Measurements from ENCODE around the gene SKIDA1.
"Not testable (repeated sequence)": the region's sequence is repeated elsewhere in the genome, so short reads cannot be mapped to it uniquely, and the experiment has no call there.

Gene SKIDA1

DNA sequence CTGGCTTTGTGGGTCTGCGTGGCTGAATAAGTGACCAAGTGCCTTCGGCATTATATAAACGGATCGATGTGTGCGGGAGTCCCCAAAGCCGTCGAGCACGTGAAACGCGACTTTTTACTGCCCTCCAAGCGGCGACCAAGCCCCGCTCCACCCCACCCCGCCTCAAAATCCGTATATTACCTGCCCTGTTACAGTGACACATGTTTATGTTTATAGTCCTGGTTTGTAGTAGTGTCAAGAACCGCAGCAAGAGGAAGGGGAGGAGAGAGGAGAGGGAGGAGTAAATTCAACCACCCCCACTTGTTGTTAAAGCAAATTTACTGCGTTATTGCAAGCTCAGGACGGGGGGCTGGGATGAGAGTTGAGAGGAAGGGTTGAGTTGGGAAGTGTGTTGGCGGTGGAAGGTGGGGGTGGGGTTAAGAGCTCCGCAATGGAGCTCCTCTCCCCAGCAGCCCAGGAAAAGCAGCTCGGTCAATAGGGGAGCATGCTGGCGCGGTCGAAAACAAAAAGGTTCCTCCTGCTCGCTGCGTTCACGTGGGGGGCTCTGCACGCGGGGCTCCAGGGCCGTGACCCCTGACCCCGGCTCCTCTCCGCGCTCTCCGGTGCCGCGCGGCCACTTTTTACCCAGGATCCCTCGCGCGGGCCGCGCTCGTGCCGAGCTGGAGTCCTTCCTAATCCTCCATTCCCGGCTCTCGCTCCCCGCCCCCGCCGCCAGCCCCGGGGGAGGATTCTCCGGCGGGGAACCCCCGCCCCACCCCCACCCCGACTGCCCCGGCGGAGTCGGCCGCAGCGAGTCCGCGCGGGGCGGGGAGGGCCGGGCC is at the start of gene SKIDA1:
Gene SKIDA1 (minus strand): TSS at position 316 of the 821 bp plus-strand sequence. CDS start 7,860 bp downstream, outside the sequence.
- DNase-seq = peak; percentile 96

DNA sequence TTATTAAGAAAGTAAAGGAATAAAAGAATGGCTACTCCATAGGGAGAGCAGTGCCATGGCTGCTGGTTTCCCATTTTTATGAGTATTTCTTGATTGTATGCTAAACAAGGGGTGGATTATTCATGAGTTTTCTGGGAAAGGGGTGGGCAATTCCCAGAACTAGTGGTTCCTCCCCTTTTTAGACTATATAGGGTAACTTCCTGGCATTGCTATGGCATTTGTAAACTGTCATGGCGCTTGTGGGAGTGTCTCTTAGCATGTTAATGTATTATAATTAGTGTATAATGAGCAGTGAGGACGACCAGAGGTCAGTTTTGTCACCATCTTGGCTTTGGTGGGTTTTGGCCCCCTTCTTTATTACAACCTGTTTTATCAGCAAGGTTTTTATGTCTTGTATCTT is 49.0 kb upstream of the SKIDA1 start:
- DNase-seq = not testable (repeated sequence)

DNA sequence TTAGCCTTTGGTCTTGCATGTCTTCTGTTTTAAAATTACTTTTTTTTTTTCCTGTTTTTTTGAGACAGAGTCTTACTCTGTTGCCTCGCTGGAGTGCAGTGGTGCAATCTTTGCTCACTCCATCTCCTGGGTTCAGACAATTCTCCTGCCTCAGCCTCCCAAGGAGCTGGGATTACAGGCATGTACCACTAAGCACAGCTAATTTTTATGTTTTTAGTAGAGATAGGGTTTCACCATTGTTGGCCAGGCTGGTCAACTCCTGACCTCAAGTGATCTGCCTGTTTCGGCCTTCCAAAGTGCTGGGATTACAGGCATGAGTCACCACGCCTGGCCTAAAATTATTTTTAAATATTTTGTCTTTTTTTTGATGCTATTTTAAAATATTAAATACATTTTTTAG is 47.1 kb upstream of the SKIDA1 start:
- DNase-seq = peak; percentile 6

DNA sequence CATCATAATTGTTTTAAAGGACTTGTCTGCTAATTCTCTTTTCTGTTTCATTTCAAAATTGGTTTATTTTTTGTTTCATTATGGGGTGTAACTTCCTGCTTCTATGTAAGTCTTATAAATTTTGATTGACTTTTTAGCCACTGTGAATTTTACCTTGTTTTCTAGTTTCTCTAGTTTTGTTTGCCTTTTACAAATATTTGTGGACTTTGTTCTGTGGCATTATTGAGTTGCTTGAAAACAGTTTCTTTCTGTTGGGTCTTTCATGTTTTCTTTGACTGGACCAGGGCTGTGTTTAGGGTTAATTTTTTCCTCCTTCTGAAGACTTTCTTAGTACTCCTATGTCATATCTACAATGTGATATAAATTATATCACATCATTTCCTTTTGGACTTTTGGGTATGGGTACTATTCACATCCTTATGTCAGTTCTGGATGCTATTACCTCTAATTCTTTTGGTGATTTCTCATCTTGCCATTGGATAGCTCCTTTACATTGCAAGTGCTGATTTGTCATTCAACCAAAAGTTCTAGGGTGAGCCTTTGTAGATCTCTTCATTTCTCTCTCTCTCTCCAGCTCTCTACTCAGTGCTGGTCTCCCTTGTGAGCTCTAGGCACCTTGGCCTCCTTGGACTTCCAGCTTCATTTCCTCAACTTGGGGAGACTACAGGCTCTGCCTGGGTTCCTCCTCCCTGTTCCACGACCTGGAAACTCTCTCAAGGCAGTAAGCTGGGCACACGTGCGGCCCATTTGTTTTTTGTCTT is 45.5 kb upstream of the SKIDA1 start:
- no peak for DNase-seq

DNA sequence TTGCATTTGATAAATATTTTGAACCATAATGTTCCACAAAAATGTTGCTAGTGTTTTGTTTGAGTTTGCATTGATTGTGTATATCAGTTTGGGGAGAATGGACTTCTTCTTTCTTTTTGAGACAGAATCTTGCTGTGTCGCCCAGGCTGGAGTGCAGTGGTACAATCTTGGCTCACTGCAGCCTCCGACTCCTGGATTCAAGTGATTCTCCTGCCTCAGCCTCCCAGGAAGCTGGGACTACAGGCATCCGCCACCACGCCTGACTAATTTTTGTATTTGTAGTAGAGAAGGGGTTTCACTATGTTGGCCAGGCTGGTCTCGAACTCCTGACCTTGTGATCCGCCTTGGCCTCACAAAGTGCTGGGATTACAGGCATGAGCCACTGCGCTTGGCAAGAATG is 33.5 kb upstream of the SKIDA1 start:
- DNase-seq = not testable (repeated sequence)

DNA sequence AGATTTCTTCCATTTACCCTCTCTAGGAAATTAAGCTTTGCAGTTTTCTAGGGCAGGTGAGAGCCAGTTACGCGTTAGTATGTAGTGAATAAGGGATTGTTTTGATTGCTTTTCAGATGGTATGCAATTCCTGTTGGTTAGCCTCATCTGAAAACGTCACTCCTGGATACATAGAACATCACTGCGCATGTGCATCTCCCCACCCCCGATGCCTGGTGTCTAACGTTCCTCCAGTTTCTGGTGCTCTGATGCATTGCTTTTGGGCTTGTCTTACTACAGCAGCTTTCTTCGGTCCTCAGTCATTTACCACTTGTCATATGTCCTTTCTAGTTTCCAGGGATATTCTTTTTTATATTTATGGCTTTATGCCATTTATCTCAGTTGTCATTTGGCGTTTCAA is 31.0 kb upstream of the SKIDA1 start:
- no peak for DNase-seq

DNA sequence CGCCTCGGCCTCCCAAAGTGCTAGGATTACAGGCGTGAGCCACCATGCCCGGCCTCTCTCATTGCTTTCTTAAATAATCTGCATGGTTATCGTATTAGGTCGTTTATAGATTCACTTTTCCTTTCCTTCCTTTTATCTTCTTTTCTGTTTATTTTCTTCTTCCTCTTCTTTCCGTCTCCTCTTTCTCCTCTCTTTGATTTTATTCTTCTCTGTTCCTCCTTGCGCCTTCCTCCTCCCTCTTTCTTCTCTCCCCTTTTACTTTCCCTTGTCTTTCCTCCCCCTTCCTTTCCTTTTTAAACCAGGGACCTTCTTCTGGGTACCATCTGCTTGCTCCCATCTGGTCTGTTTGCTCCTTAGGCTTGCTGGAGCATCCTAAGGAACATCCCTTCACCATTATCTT is 27.2 kb upstream of the SKIDA1 start:
- DNase-seq = no peak

DNA sequence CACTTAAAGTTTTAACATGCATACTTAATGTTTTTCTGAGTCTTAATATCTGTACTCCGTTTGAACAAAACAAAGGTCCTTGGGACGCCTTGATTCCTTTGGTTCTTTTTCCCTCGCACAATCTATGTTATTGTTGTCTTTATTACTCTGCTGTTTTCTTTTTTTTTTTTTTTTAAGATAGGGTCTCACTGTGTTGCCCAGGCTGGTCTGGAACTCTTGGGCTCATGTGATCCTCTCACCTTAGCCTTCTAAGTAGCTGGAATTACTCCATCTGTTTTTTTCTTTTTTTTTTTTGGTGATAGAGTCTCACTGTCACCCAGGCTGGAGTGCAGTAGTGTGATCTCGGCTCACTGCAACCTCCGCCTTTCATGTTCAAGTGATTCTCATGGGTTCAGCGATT is 21.8 kb upstream of the SKIDA1 start:
- DNase-seq = no peak

DNA sequence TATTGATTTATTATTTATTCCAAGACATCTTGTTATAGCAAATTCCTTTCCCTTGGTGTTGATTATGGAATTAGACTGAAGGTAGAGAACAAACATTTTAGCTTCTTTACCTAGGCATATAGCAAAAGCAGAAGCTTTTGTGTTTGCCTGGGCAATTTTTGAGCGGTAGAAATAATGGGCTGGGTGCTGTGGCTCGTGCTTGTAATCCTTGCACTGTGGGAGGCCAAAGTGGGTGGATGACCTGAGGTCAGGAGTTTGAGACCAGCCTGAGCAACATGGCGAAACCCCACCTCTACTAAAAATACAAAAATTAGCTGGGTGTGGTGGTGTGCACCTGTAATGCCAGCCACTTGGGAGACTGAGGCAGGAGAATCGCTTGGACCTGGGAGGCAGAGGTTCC is 15.2 kb upstream of the SKIDA1 start:
- DNase-seq = not testable (repeated sequence)

DNA sequence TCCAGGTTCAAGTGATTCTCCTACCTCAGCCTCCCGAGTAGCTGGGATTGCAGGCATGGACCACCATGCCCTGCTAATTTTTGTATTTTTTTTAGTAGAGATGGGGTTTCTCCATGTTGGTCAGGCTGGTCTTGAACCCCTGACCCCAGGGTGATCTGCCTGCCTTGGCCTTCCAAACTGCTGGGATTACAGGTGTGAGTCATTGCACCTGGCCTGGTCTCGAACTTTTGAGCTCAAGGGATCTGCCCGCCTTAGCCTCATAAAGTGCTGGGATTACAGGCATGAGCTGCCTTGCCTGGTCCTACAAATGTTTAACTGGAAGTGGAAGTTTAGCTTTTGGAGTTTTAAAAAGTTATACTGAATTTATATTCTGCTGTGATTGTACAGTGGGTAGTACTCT is 11.4 kb upstream of the SKIDA1 start:
- no peak for DNase-seq

DNA sequence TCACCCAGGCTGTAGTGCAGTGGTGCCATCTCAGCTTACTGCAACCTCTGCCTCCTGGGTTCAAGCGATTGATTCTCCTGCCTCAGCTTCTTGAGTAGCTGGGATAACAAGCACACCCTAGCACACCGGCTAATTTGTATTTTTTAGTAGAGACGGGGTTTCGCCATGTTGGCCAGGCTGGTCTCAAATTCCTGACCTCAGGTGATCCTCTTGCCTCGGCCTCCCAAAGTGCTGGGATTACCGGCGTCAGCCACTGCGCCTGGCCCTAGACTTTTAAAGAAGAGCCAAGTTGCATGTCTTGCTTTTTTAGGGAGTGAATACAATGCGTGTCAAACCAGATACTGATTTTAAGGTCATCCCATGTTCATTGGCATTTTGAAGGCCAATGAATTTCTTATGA is 10.5 kb upstream of the SKIDA1 start:
- DNase-seq = not testable (repeated sequence)

DNA sequence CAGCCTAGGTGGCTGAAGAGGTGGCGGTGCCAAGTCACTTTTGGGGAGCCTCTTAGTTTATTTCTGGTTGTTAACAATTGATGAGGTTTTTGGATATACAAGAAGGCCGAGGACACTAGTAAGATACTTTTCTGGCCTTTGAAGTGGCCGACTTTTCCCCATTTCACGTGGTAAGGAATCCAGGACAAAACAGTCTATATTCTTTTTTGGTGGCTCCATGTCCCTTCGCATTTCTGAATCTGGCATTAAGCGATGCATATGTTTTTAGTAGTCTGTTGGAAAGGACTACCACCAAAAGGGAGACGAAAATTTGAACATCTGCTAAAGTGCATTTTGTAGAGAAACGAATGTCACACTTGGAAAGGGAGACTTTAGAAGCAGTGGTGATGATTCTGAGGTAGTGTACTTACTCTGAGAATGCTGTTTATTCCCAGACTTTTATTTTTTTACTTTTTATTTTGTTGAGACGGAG is 10.0 kb upstream of the SKIDA1 start:
- DNase-seq = no peak

DNA sequence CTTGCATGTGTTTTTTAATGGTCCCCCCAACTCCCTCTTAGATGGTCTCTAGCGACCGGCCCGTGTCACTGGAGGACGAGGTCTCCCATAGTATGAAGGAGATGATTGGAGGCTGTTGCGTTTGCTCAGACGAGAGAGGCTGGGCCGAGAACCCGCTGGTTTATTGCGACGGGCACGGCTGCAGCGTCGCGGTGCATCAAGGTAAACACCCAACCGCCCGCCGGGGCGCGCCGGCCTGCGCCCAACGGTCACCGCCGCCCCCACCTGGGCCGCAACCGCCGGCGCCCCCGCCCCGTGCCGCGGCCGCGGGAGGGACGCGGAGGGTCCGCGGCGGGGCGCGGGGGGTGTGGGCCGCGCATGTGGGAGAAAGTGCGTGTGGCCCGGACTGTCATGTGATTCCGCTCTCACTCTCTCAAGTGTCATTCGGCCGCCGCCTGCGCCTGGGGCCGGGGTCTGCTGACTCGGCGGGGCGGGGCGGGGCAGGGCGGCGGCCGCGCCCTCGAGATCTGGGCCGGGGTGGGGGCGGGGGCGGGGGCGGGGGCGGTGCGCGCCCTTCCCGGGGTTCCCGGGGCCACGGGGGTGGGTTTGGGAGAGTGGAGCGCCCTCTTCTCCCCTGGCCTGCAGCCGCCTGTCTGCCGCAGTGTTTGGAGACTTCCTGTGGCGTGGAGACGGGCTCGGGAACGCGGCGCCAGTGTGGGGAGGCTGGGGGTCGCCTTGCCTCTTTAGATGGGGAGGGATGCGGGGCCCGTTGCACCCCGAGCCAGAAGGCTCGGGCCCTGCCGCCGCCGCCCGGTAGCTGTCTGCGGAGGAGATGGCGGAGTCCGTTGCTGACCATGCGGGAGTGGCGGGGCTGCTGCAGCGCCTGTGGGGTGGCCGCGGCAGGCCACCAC is 9.4 kb upstream of the SKIDA1 start:
- DNase-seq = peak; percentile 53

DNA sequence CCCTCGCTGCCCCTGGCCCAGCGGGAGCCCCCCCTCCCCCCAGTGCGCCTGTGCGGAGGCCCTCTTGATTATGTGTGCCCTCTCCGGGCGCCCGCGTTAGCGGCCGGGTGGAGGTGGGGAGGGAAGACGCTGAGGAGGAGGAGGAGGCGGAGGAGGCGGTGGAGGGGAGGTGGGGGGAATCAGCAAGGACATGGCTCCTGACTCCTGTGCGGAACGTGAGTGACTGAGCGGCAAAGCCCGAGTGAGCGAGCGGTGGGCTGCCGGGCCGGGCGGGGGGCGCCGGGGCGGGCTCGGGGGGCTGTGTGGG is 8.8 kb upstream of the SKIDA1 start:
- no peak for DNase-seq

DNA sequence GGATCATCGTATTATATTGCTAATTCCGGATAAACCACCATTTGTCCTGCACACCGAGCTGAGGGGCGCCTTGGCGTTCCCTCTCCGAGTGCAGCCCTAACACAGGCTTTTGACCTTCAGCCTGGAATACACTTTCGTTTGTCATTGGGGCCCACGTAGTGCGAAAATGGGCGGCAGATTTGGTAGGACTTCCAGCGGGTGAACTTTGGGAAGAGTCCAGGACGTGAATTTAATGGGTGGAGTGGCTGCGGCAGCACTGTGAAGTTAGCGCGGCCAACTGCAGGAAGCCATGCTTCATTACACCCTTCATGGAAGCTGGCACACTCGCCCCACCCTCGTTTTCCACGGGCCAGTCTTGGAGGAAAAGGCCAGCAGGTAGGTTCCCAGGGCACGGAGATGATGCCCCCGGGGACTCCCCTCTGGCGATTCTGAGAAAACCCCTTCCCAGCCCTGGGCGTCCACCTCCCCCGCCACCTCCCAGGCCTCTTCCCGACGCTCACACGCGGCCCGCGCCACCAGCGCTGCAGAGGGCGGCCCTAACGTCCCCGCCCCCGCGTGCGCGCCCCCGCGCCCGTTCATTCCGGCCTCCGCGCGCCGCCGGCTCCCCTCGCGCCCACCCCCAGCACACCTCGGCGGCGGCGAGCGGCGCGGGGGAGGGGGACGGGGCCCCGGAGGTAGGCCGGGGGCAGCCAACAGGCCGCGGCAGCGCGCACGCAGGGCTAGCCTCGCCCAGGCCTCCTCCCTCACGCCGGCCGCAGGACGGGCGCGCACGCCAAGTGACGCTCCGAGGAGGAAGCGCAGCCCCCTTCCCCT is 8.2 kb upstream of the SKIDA1 start, which contains the start of gene MLLT10:
Gene MLLT10 (plus strand): TSS at position 766 of the 813 bp plus-strand sequence. CDS start 413 bp downstream, outside the sequence.
- peak; percentile 98 for DNase-seq

DNA sequence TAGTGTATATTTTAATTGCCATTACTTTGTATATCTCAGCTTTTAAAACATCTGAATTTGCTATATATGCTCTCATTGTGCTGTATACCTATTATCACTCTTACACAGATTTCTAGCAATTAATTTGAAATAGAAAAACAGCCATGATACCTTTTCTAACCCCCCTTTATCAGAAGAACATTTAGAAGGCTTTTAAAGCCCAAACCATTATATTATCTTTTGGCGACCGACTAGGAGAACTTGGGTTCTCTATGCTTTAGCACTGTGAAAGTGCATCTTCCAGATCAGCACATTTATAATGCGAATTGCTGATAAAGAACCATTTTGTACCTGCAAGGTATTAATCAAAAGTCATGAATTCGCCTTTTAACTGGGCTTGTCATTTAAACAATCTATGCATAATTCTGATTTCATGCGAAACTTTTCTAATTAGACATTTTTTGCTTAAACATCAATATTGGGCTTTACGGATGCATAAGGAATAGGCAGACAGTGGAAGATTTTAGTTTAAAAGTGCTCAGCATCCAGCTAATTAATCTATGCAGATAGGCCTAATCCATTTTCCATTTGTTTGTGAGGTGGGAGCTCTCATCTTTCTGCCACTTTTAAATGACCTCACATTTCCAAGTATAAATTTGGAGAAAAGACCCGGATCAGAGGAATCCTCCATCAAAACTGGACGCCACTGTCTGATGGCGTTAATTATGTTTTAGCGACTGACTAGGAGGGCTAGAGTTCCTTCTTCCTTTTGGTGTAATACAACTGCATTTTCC is 7.4 kb upstream of the SKIDA1 start:
- no peak for DNase-seq

DNA sequence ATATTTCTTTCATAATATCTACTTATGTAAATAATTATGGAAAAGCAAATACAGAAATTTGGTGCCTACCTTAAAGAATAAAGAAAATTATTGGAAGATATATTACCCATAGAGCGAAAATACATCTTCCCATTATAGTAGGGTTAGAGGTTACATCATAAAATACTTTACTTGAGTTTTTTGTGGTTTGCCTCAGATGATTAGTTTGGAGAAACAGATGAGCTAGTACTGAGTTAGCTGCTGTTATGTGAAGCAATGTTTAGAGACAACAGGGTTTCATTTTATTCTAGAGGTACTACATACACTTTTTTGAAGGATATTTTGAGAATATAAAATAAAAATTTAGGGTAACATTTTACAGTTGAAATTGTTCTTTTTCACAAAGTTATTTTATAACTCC is 5.7 kb upstream of the SKIDA1 start:
- DNase-seq = peak; percentile 60

DNA sequence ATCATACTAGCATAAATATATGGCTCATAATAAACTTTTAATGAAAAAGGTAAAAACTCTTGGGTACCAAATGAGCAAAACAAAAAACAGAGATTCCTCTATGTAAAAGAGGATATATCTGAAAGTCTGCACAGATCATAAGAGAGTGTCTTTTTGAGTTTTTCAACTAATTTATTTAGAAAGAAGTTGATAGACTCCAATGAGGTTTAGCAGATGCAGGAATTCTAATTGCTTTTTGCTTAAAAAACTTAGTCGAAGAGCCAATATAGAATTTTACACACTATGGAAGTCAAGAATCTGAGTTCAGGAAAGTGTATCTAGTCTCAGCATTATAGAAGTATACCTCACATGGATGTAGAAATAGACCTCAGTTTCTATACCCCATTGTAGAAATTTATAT is 5.2 kb upstream of the SKIDA1 start:
- no peak for DNase-seq

DNA sequence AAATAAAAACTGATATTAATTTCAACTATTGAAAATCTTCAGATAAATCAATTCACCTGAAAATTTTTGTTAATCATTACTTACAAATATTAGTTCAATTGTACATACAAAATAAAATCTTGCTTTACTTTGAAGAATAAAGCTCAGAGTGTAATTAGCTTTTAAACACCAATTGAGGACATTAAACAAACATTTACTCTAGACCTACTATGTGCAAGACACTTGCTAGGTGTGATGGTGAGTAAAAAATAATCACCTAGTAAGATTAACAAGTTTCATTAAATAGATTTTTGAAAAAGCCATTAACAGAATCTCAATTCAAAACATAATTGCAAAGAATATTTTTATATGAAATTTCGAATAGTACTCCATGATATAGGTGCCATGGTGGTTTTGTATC is 4.7 kb upstream of the SKIDA1 start:
- no peak for DNase-seq

DNA sequence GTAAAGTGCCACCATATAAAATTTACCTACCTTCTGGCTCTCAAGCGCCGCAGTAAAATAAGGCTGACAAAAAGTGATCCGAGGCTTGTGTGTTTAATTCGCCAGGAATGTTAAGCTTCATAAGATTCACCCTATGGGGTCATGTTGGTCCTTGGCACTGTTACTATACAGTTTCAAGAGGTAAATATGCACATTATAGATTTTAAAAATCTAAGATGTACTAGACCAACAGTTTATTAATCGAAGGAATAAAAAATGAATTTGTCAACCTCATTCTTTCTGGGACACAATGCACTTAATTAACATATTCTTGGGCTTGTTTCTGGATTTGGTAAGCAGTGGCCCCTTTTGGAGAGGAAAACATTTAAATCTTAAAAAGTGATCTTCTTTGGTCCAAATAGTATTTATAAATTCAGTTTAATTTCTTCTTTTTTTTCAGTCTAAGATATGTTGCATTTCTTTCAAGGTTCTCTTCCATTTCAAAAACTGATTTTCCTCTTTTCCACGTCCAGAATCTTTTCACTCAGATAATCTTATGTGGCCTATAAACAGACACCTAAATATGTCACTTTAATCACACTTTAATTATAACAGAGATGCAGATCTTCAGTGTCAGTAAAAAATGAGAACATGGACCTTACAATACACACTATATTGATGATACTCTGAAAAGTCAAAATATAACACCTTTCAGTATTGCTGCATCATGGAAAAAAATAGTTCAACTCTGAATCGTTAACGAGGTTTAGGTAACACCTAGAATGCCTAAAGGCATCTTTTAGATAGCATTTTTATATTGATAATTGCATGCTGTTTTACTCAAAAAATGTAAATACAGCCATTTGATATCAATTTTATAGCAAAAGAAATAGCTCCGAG is 3.8 kb upstream of the SKIDA1 start:
- peak; percentile 28 for DNase-seq

All from fibroblast of skin of right biceps (primary cell).